Smooth muscle cell (in vitro differentiated cells): ENCODE results near the gene ANKS1B. TPM values are rescaled to one million over a fixed set of nuclear protein-coding genes. Genes with fewer than 3 reads are reported as not detected.

Source experiments
- DNase-seq: peaks from one replicate; lab custom pipeline; 2025; ENCODE audit not compliant: unreplicated experiment; lab: John Stamatoyannopoulos, UW
- H2AFZ ChIP-seq: fragments of 200-600 bp; sonication (generic); 2 replicates; pipeline ENCODE4 v1.6.0; 2016; ENCODE audit warnings: antibody characterized with exemption, low read depth, mild to moderate bottlenecking
- H3F3A ChIP-seq: fragments of 200-600 bp; sonication (generic); 2 replicates; pipeline ENCODE4 v1.6.0; 2017; ENCODE audit warnings: antibody characterized with exemption, low read depth
- H3K27ac ChIP-seq: fragments of 200-600 bp; sonication (generic); 2 replicates; pipeline ENCODE4 v1.5.1; 2016; ENCODE audit warnings: low read depth, mild to moderate bottlenecking
- H3K27me3 ChIP-seq: fragments of 200-600 bp; sonication (generic); 2 replicates; pipeline ENCODE4 v1.6.1; 2016; ENCODE audit warnings: low read depth, mild to moderate bottlenecking
- H3K36me3 ChIP-seq: fragments of 200-600 bp; sonication (generic); 2 replicates; pipeline ENCODE4 v1.5.1; 2016; ENCODE audit warnings: low read depth
- H3K4me1 ChIP-seq: fragments of 200-600 bp; sonication (generic); 2 replicates; pipeline ENCODE4 v1.5.1; 2016; ENCODE audit warnings: low read depth
- H3K4me2 ChIP-seq: fragments of 200-600 bp; sonication (generic); 2 replicates; pipeline ENCODE4 v1.6.0; 2016; ENCODE audit warnings: mild to moderate bottlenecking
- H3K4me3 ChIP-seq: fragments of 200-600 bp; sonication (generic); 2 replicates; pipeline ENCODE4 v1.5.1; 2016; ENCODE audit warnings: mild to moderate bottlenecking
- H3K79me2 ChIP-seq: fragments of 200-600 bp; sonication (generic); 2 replicates; pipeline ENCODE4 v1.6.0; 2016; ENCODE audit warnings: low read depth, mild to moderate bottlenecking
- H3K9ac ChIP-seq: fragments of 200-600 bp; sonication (generic); 2 replicates; pipeline ENCODE4 v1.6.0; 2016; ENCODE audit warnings: low read depth
- H3K9me3 ChIP-seq: fragments of 200-600 bp; sonication (generic); replicated peaks from 2 replicates; pipeline ENCODE4 v1.5.1; 2016; ENCODE audit warnings: low read depth
- H4K20me1 ChIP-seq: fragments of 200-600 bp; sonication (generic); 2 replicates; pipeline ENCODE4 v1.6.0; 2016; ENCODE audit warnings: low read depth
- WGBS: methylation state at CpG from one replicate; pipeline ENCODE4 v1.1.7; 2016; ENCODE audit warnings: low lambda C conversion rate; 5-methylcytosine and 5-hydroxymethylcytosine counted together
- polyA plus RNA-seq: library from polyadenylated mRNA; unstranded; fragments of >200 nt; fragmentation: Nextera tagmentation; extraction: Ambion mirVana; gene quantifications from 2 replicates; pipeline ENCODE4 v1.2.1, GENCODE V29; 2016
- total RNA-seq: library from RNA; depleted of rRNA; stranded (reverse); fragments of >200 nt; gene quantifications from 2 replicates; pipeline ENCODE4 v1.2.3, GENCODE V29; 2014
- TF ChIP-seq, protein P1 (sequence below): fragments of 200-600 bp; sonication (generic); IDR thresholded peaks from 2 replicates; pipeline ENCODE4 v1.5.1; 2017; ENCODE audit warnings: borderline replicate concordance, mild to moderate bottlenecking, antibody characterized with exemption; ENCODE audit not compliant: insufficient read depth, poor library complexity, severe bottlenecking

Gene ANKS1B
- total and polyA plus RNA-seq, 2 experiments from 2014 or later = 0.47 to 7.3 TPM

DNA sequence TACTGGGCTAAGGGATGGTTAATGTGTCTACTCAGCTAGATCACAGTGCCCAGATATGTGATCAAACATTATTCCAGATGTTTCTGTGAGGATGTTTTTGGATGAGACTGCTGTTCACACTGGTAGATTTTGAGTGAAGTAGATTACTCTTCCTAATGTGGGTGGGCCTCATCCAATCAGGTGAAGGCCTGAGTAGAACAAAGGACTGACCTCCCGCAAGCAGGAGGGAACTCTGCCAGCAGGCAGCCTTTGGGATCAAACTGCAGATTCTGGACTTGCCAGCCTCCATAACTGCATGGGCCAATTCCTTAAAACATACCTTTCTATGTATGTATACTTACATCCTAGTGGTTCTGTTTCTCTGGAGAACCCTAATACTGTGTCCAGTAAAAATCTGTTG lies 1120.4 kb downstream of the ANKS1B start:
- Histone ChIP-seq H3K9ac (no peak overlapping the region), H3K4me1 (peaks cover 4% of the 10 kb centered on the region), H3K27me3 (no peaks in the 10 kb centered on the region), H2AFZ (no peak overlapping the region), H3K4me2 (no peak overlapping the region), H3K4me3 (no peak overlapping the region), H3K79me2 (no peaks in the 10 kb centered on the region), H3F3A (no peaks in the 10 kb centered on the region), H3K9me3 (no peaks in the 10 kb centered on the region), H4K20me1 (no peaks in the 10 kb centered on the region), H3K27ac (no peak overlapping the region), H3K36me3 (no peaks in the 10 kb centered on the region)
- no peak for DNase-seq
- TF ChIP-seq, protein P1, sequence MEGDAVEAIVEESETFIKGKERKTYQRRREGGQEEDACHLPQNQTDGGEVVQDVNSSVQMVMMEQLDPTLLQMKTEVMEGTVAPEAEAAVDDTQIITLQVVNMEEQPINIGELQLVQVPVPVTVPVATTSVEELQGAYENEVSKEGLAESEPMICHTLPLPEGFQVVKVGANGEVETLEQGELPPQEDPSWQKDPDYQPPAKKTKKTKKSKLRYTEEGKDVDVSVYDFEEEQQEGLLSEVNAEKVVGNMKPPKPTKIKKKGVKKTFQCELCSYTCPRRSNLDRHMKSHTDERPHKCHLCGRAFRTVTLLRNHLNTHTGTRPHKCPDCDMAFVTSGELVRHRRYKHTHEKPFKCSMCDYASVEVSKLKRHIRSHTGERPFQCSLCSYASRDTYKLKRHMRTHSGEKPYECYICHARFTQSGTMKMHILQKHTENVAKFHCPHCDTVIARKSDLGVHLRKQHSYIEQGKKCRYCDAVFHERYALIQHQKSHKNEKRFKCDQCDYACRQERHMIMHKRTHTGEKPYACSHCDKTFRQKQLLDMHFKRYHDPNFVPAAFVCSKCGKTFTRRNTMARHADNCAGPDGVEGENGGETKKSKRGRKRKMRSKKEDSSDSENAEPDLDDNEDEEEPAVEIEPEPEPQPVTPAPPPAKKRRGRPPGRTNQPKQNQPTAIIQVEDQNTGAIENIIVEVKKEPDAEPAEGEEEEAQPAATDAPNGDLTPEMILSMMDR = no peak
- whole genome bisulfite sequencing = 96% methylated on average over 1 of the region's 1 CpG

DNA sequence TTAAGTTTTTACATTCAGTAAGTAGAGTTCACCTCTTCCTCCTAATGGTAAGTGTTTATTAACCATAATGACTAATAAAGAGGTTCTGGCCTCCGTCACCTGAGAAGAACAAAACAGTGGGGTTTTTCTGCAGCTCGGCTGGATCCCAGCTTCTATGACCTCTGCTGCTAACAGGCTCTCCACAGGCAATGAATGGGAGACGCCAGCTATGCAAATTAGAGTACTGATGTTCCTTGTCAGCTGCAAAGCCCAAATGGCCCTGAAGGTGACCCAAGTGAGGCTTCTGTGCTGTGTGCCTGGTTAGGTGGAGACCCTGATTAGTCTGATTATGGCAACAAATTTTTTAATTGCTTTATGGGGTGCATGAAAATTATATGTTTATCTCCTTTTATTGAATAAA lies 1121.6 kb downstream of the ANKS1B start:
- DNase-seq = no peak
- TF ChIP-seq, protein P1 = no peak
- Histone ChIP-seq H3K79me2 (no peaks in the 10 kb centered on the region), H3K27ac (no peak overlapping the region), H3K27me3 (no peaks in the 10 kb centered on the region), H3K9ac (no peak overlapping the region), H3K9me3 (no peaks in the 10 kb centered on the region), H3K4me2 (no peak overlapping the region), H3K4me3 (no peak overlapping the region), H3F3A (no peaks in the 10 kb centered on the region), H3K36me3 (no peaks in the 10 kb centered on the region), H4K20me1 (no peaks in the 10 kb centered on the region), H3K4me1 (peaks cover 4% of the 10 kb centered on the region), H2AFZ (no peak overlapping the region)
- 42% methylated on average over 3 of the region's 3 CpGs for WGBS

DNA sequence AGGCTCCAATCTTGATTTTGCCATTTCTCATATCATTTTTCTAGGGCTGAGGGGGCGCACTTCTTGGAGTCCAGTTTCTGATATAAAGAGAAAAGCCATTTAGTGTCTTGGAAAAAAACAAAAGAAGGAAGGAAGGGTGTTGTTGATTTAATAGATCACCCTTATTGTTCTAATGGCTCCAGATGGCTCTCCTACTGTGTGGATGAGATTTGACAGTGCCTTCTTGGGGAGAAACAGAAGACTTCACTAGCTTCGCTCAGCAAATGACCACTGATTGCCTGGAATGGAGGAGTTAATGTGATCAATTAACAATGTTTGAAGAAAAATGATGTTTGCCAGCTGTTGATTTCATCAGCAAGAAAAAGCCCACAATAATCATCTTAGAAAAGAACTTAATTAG lies 1123.5 kb downstream of the ANKS1B start:
- 75% methylated on average over 2 of the region's 2 CpGs for WGBS
- Histone ChIP-seq H3K9me3 (no peaks in the 10 kb centered on the region), H2AFZ (no peak overlapping the region), H3F3A (no peaks in the 10 kb centered on the region), H3K4me1 (peaks cover 11% of the 10 kb centered on the region), H3K79me2 (no peaks in the 10 kb centered on the region), H3K36me3 (no peaks in the 10 kb centered on the region), H3K4me2 (no peak overlapping the region), H3K27ac (no peak overlapping the region), H3K9ac (no peak overlapping the region), H4K20me1 (no peaks in the 10 kb centered on the region), H3K27me3 (no peaks in the 10 kb centered on the region), H3K4me3 (no peak overlapping the region)
- TF ChIP-seq, protein P1 = no peak
- DNase-seq = no peak

DNA sequence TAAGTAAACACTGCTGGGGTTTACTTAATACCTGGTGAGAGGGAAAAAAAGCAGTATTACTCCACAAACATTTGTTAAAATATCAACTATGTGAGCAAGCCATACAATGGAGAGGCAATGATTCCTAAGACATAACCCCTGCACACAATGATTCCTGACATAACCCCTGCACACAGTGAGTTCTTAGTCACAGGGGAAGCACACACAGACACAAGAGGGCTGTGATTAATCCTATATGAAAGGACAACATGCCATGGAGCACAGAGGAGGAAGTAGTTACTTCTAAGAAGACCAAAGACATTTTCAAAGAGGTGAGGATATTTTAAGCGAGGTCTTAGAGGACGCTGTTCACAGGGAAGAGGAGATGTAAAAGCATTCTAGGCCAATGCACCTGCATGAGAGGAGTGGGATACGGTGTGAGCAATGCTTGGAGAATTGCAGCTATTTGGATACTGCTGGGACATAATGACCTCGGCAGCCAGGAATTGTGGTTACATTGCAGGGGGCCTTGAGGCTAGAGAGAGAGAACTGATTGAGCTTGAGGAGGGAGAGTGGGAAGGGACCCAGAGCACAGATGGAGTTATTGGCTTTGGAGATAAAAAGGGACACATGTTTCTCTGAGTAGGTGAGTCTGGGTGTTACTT lies 1127.7 kb downstream of the ANKS1B start:
- Histone ChIP-seq H3K27ac (no peak overlapping the region), H3K36me3 (no peaks in the 10 kb centered on the region), H3K79me2 (no peaks in the 10 kb centered on the region), H3F3A (no peaks in the 10 kb centered on the region), H4K20me1 (no peaks in the 10 kb centered on the region), H3K4me1 (peaks cover 7% of the 10 kb centered on the region), H3K4me3 (no peak overlapping the region), H2AFZ (no peak overlapping the region), H3K9ac (no peak overlapping the region), H3K27me3 (no peaks in the 10 kb centered on the region), H3K9me3 (no peaks in the 10 kb centered on the region), H3K4me2 (no peak overlapping the region)
- no peak for DNase-seq
- TF ChIP-seq, protein P1 = no peak
- 7% methylated on average over 4 of the region's 4 CpGs for WGBS
